ENCODE results near the gene STN1. TPM values are rescaled to one million over a fixed set of nuclear protein-coding genes. Genes with fewer than 3 reads are reported as not detected.

The STN1 gene
- total RNA-seq, 1 donor from 2014 or later = 33.0 TPM

DNA sequence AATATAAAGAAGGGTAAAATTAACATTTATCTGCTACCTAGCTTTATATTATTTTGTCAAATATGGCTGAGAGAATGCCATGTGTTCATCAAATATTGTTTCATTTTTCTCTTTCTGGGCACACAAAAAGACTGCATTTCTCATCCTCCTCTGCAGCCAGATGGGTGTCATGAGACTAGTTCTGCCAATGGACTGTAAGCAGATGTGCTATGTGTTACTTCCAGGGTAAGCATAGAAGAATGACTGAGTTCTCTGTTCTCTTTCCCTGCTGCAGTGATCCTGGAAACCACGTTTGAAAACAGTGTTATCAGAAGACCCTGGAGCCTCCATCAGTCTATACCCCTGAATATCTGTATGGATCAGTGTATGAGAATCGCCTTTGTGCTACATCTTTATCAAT is 24.9 kb upstream of the STN1 start:
- peaks cover 3% of the 10 kb centered on the region for H3K4me1 Mint-ChIP-seq (ENCODE audit: unreplicated experiment)
- no peak overlapping the region for H3K4me3 Mint-ChIP-seq
- no peaks in the 10 kb centered on the region for H3K36me3 Mint-ChIP-seq
- DNase-seq (ENCODE audit: extremely low spot score, unreplicated experiment) = no peak
- no peaks in the 10 kb centered on the region for H3K9me3 Mint-ChIP-seq
- TF ChIP-seq, protein P1, sequence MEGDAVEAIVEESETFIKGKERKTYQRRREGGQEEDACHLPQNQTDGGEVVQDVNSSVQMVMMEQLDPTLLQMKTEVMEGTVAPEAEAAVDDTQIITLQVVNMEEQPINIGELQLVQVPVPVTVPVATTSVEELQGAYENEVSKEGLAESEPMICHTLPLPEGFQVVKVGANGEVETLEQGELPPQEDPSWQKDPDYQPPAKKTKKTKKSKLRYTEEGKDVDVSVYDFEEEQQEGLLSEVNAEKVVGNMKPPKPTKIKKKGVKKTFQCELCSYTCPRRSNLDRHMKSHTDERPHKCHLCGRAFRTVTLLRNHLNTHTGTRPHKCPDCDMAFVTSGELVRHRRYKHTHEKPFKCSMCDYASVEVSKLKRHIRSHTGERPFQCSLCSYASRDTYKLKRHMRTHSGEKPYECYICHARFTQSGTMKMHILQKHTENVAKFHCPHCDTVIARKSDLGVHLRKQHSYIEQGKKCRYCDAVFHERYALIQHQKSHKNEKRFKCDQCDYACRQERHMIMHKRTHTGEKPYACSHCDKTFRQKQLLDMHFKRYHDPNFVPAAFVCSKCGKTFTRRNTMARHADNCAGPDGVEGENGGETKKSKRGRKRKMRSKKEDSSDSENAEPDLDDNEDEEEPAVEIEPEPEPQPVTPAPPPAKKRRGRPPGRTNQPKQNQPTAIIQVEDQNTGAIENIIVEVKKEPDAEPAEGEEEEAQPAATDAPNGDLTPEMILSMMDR (conservative IDR thresholded peaks at IDR 0.05) = no peak
- H3K27me3 Mint-ChIP-seq = no peaks in the 10 kb centered on the region
- H3K27ac Mint-ChIP-seq = no peak overlapping the region

DNA sequence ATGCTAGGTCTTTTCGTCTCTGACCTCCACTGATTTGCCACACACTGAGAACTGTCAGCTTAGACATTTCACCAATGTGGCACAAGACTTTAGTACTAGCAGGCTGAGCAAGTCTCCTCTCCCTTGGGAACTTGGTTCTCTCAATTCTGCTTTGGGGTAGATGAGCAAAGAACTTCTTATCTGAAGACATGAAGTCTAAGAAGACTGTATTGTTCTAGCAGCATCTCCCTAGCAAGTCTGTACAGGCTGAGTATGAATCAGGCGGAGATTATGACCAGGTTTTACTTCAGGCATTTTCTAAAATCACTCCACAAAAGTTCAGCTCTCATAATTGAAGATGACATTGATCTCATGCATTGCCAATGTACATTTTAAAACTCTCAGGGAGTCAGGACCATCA is 23.8 kb upstream of the STN1 start:
- Mint-ChIP-seq H3K36me3 (no peaks in the 10 kb centered on the region), H3K27me3 (no peaks in the 10 kb centered on the region), H3K4me1 (ENCODE audit: unreplicated experiment) (no peaks in the 10 kb centered on the region), H3K27ac (no peak overlapping the region), H3K4me3 (no peak overlapping the region), H3K9me3 (no peaks in the 10 kb centered on the region)
- TF ChIP-seq, protein P1 (conservative IDR thresholded peaks at IDR 0.05) = no peak
- no peak for DNase-seq (ENCODE audit: extremely low spot score, unreplicated experiment)

DNA sequence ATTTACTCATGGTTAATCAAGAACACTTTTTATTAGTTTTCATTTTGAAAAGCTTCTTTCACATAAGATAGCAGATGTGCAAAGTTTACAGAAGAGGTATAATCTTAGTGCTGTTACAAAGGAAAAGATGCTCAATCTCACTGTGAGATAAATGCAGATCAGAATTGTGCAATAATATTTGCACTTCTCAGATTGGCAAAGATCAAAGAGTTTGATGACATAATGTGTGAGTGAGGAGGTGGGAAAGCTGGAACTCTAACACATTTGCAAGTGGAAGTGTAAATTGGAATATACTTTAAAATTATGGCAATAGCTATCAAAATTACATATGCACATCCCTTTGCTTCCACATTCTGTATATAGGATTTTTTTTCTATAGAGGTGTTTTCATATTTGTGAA is 21.5 kb upstream of the STN1 start:
- Mint-ChIP-seq H3K27me3 (no peaks in the 10 kb centered on the region), H3K4me1 (ENCODE audit: unreplicated experiment) (no peaks in the 10 kb centered on the region), H3K9me3 (no peaks in the 10 kb centered on the region), H3K4me3 (no peak overlapping the region), H3K27ac (no peak overlapping the region), H3K36me3 (no peaks in the 10 kb centered on the region)
- TF ChIP-seq, protein P1 (conservative IDR thresholded peaks at IDR 0.05) = no peak
- no peak for DNase-seq (ENCODE audit: extremely low spot score, unreplicated experiment)

DNA sequence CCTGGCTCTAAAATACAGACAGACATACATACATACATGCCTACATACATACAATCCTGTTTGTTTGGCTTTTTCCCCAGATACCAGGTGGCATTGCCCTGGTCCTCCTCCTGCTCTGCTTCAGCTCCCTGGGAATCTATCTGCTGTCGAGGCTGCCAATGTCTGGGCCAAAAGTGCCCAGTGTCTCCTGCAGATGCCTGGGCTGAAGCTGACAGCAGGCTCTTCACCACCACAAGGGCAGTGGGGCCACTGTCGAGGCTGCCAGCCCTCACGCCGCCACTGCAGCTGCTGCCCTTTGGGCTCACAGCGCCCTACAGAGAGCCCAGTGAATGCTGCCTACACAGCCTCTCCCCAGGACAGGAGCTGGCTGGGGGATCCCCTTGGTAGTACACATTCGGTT is 18.0 kb upstream of the STN1 start:
- Mint-ChIP-seq H3K9me3 (no peaks in the 10 kb centered on the region), H3K27me3 (no peaks in the 10 kb centered on the region), H3K27ac (no peak overlapping the region), H3K4me3 (no peak overlapping the region), H3K4me1 (ENCODE audit: unreplicated experiment) (peaks cover 10% of the 10 kb centered on the region), H3K36me3 (no peaks in the 10 kb centered on the region)
- TF ChIP-seq, protein P1 (conservative IDR thresholded peaks at IDR 0.05) = no peak
- DNase-seq (ENCODE audit: extremely low spot score, unreplicated experiment) = no peak

DNA sequence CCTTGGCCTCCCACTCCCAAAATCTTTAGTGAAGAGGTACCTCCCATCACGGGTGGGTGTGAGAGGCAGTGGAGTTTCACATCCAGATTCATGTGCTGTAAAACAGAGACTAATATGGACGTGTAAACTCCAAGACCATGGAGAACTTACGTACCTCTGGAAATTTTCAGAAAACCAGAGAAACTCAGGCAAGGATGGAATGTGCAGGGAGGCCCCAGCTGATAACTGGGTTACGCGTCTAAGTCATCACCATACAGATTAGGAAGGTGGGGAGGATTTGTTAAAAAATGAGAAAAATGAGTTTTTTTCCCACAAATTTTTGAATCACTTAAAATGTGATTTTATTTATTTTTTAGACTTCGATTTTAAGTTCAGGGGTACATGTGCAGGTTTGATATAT is 16.3 kb upstream of the STN1 start:
- Mint-ChIP-seq H3K4me1 (ENCODE audit: unreplicated experiment) (peaks cover 21% of the 10 kb centered on the region), H3K36me3 (no peaks in the 10 kb centered on the region), H3K27ac (no peak overlapping the region), H3K9me3 (no peaks in the 10 kb centered on the region), H3K4me3 (no peak overlapping the region), H3K27me3 (no peaks in the 10 kb centered on the region)
- TF ChIP-seq, protein P1 (conservative IDR thresholded peaks at IDR 0.05) = no peak
- no peak for DNase-seq (ENCODE audit: extremely low spot score, unreplicated experiment)

DNA sequence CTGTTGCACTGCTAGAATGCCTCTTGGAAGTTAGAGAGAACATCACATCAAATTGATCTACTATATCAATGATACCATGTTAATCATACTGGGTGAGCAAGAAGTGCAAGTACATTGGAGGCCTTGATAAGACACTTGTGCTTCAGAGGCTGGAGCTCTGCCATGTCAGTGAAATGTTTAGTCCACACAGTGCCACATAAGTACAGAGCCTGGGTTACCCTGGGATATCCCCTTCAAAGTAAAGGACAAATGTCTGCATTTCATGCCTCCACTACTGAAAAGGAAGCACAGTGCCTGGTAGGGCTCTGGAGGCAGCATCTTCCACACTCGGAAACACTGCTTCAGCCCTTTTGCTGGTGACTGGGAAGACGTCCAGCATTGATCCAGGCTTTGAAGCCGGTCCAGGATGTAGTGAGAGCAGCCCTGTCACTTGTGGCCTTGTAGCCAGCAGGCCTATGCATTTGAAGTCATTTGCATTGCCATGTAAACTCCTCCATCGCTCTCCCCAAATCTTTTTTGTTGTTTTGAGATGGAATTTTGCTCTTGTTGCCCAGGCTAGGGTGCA is 15.7 kb upstream of the STN1 start:
- no peak overlapping the region for H3K4me3 Mint-ChIP-seq
- no peaks in the 10 kb centered on the region for H3K36me3 Mint-ChIP-seq
- no peaks in the 10 kb centered on the region for H3K27me3 Mint-ChIP-seq
- no peak overlapping the region for H3K27ac Mint-ChIP-seq
- TF ChIP-seq, protein P1 (conservative IDR thresholded peaks at IDR 0.05) = no peak
- no peaks in the 10 kb centered on the region for H3K9me3 Mint-ChIP-seq
- DNase-seq (ENCODE audit: extremely low spot score, unreplicated experiment) = no peak
- H3K4me1 Mint-ChIP-seq (ENCODE audit: unreplicated experiment) = peaks cover 27% of the 10 kb centered on the region
